ENCODE results near the gene STRADB. TPM values are rescaled to one million over a fixed set of nuclear protein-coding genes. Genes with fewer than 3 reads are reported as not detected.

The STRADB gene
- total RNA-seq, 4 donors from 2014 or later, result 36.2 to 175 (median 98.5) TPM

DNA sequence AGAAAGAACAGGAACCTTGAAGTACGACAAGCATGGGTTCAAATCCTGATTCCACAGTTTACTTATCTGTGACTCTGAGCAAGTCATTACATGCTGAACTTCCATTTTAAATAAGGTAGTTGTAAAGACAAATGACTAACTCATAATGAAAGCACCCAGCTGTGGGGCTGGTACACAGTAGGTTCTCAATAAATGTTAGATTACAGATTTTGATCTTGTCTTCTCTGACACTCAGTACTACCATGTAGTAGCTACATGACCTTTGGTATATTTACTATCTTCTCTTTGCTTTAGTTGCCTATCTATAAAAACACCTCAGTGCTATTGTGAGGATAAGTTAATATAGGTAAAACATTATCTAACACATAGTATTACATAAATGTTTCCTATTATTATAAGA is 3.5 kb upstream of the STRADB start:
- H3K27ac ChIP-seq, result peak overlapping the region; percentile 68 to 95 (median 84)
- in situ Hi-C loops (cut with MboI; ENCODE audit: low pct_ligation_motif_present in 1 of 4, low pct_unique_long_range_greater_than_20kb in 1 of 4, low sequenced_read_pairs in 3 of 4), result no loop called here
- no peak for DNase-seq

DNA sequence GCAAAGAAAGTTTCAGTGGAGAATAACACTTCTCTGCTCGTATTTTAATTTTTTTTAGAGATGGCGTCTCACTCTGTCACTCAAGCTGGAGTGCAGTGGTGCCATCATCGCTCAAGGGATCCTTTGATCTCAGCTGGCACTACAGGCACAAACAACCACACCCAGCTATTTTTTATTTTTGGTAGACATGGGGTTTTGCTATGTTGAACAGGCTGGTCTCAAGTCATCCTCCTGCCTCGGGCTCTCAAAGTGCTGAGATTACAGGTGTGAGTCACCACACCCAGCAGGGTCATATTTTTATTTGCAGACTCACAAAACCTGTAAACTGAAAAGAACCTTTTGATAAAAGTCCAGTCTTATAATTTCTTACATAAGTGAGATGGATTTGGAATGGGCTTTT is 2.8 kb upstream of the STRADB start:
- TF ChIP-seq, protein P1, sequence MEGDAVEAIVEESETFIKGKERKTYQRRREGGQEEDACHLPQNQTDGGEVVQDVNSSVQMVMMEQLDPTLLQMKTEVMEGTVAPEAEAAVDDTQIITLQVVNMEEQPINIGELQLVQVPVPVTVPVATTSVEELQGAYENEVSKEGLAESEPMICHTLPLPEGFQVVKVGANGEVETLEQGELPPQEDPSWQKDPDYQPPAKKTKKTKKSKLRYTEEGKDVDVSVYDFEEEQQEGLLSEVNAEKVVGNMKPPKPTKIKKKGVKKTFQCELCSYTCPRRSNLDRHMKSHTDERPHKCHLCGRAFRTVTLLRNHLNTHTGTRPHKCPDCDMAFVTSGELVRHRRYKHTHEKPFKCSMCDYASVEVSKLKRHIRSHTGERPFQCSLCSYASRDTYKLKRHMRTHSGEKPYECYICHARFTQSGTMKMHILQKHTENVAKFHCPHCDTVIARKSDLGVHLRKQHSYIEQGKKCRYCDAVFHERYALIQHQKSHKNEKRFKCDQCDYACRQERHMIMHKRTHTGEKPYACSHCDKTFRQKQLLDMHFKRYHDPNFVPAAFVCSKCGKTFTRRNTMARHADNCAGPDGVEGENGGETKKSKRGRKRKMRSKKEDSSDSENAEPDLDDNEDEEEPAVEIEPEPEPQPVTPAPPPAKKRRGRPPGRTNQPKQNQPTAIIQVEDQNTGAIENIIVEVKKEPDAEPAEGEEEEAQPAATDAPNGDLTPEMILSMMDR (IDR thresholded peaks at IDR 0.05), result no peak
- no peak for TF ChIP-seq POLR2A (IDR thresholded peaks at IDR 0.05)
- TF ChIP-seq EP300 (IDR thresholded peaks at IDR 0.05; ENCODE audit: low read depth), result no peak
- TF ChIP-seq POLR2AphosphoS5 (IDR thresholded peaks at IDR 0.05), result no peak
- H3K4me3 ChIP-seq, result peak overlapping the region in 1 of 4 donors; percentile 7
- DNase-seq, result peak; percentile 50
- no peaks in the 10 kb centered on the region for H3K36me3 ChIP-seq
- peaks cover 21 to 79% (median 37%) of the 10 kb centered on the region in 4 donors for H3K4me1 ChIP-seq
- 51 to 75% methylated on average over 2 to 4 of the region's 4 CpGs for WGBS, 2 donors (ENCODE audit: low coverage in 1 of 2)
- intact Hi-C loops (cut with DNase I; ENCODE audit: low total_unique reads) (no loop called here), in situ Hi-C loops (cut with MboI; ENCODE audit: low pct_ligation_motif_present in 1 of 4, low pct_unique_long_range_greater_than_20kb in 1 of 4, low sequenced_read_pairs in 3 of 4) (no loop called here)
- no peaks in the 10 kb centered on the region for H3K9me3 ChIP-seq
- no peaks in the 10 kb centered on the region for H3K27me3 ChIP-seq
- H3K27ac ChIP-seq, result peak overlapping the region; percentile 68 to 95 (median 84)

More for the DNA sequence above, 3.5 kb upstream of the STRADB start:
- H3K36me3 ChIP-seq, result no peaks in the 10 kb centered on the region
- peaks cover 21 to 72% (median 37%) of the 10 kb centered on the region in 4 donors for H3K4me1 ChIP-seq
- H3K27me3 ChIP-seq, result no peaks in the 10 kb centered on the region
- intact Hi-C loops (cut with DNase I; ENCODE audit: low total_unique reads), result no loop called here
- H3K4me3 ChIP-seq, result peak overlapping the region in 1 of 4 donors; percentile 9
- WGBS, 2 donors (ENCODE audit: low coverage in 1 of 2), result 38% methylated on average over 1 of the region's 1 CpG; no CpG with 5 or more reads in 1 of the 2 donors
- peak in 1 of 3 donors; percentile 39 for TF ChIP-seq POLR2AphosphoS5 (IDR thresholded peaks at IDR 0.05)
- TF ChIP-seq POLR2A (IDR thresholded peaks at IDR 0.05), result no peak
- TF ChIP-seq, protein P1 (IDR thresholded peaks at IDR 0.05), result no peak
- no peaks in the 10 kb centered on the region for H3K9me3 ChIP-seq

DNA sequence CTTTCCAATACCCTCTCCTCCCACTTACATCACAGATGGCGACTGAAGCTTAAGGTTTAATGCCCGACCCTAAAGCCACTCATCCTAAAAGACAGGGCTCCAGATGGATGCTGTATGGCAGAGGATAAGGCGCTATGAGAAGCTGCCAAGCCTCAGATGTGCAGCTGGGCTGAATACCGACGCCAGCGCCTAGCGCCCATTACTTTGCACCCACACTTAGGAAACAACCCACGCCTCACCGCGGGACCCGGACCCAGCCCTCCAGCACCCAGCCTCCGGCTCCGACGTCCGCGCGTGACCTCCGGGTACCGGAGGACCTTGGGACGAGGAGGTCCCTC is 617 bp upstream of the STRADB start:
- H3K27me3 ChIP-seq, result no peaks in the 10 kb centered on the region

DNA sequence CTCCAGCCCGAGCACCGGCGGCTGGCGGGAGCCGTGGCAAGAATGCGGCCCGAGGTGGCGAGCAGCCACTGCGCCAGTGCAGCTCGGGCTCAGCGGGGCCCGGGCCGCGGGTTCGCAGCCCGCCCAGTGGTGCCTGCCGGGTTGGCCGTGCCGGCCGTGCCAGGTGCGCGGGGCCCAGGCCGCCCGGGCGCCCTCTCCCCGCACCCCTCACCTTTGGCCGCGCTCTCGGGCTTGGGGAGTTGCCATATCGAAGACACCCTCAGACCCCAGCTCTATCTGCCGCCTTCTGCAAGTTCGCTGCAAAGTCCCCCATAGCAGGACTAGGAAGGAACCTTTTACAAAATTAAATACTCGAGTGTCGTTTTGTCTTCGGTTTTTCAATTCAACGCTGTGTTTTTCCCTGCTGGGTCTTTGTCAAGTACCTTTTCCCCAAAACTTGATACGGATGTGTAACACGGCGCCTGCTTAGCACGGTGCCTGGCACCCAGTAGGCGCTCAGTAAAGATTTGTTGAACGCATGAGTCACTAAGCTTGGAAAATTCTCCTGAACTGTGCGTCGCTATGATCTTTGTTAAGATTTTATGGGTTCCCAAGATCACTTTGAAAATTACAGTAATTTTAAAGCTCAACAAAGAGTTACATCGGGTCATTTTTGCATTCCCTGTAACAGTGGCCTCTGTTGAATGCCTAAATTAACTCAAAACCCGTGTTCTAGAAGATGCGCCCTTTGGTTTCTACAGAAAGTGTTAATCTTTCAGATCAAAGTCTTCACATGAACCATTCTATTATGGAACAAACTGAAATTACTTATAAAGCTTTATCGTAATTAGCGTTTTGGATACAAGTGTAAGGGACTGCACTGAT is 750 bp downstream of the STRADB start:
- TF ChIP-seq POLR2A (IDR thresholded peaks at IDR 0.05) (no peak), POLR2AphosphoS5 (IDR thresholded peaks at IDR 0.05) (peak in 1 of 3 donors; percentile 18)
- peak overlapping the region; percentile 88 to 96 (median 93) for H3K27ac ChIP-seq
- H3K9me3 ChIP-seq, result no peaks in the 10 kb centered on the region
- peak overlapping the region; percentile 70 to 95 (median 80) for H3K4me3 ChIP-seq
- 18% methylated on average over 13 to 23 of the region's 49 CpGs for WGBS, 2 donors (ENCODE audit: low coverage in 1 of 2)
- no peaks in the 10 kb centered on the region for H3K36me3 ChIP-seq
- intact Hi-C loops (cut with DNase I; ENCODE audit: low total_unique reads), result no loop called here
- DNase-seq, result peak; percentile 27
- H3K4me1 ChIP-seq, result peaks cover 12 to 64% (median 32%) of the 10 kb centered on the region in 4 donors
- in situ Hi-C loops (cut with MboI; ENCODE audit: low pct_ligation_motif_present in 1 of 4, low pct_unique_long_range_greater_than_20kb in 1 of 4, low sequenced_read_pairs in 3 of 4), result no loop called here
- H3K27me3 ChIP-seq, result no peaks in the 10 kb centered on the region

More for the DNA sequence above, 617 bp upstream of the STRADB start:
- TF ChIP-seq, protein P1 (IDR thresholded peaks at IDR 0.05), result no peak
- TF ChIP-seq POLR2A (IDR thresholded peaks at IDR 0.05), result no peak
- no peak for TF ChIP-seq POLR2AphosphoS5 (IDR thresholded peaks at IDR 0.05)
- in situ Hi-C loops (cut with MboI; ENCODE audit: low pct_ligation_motif_present in 1 of 4, low pct_unique_long_range_greater_than_20kb in 1 of 4, low sequenced_read_pairs in 3 of 4), result no loop called here
- Histone ChIP-seq H3K36me3 (no peaks in the 10 kb centered on the region), H3K9me3 (no peaks in the 10 kb centered on the region), H3K4me3 (peak overlapping the region; percentile 35 to 95 (median 72)), H3K27ac (peak overlapping the region; percentile 88 to 96 (median 93)), H3K4me1 (peaks cover 21 to 70% (median 40%) of the 10 kb centered on the region in 4 donors)
- intact Hi-C loops (cut with DNase I; ENCODE audit: low total_unique reads), result no loop called here
- no peak for DNase-seq
- 0 to 1% methylated on average over 1 to 14 of the region's 20 CpGs for WGBS, 2 donors (ENCODE audit: low coverage in 1 of 2)

Data from transverse colon (tissue), 4 donors.